Nephron progenitor cell (in vitro differentiated cells): ENCODE results near the gene NFAM1.

Experiments used
- DNase-seq: peaks from one replicate; pipeline ENCODE4 v3.0.0; 2021
- H3K27ac Mint-ChIP-seq: 2 replicates; pipeline ENCODE4 v1.8.0; 2021; ENCODE audit warnings: mild to moderate bottlenecking, moderate library complexity, mixed read lengths
- H3K27me3 Mint-ChIP-seq: 2 replicates; pipeline ENCODE4 v1.8.0; 2021; ENCODE audit warnings: mild to moderate bottlenecking, low read depth, mixed read lengths; ENCODE audit not compliant: poor library complexity
- H3K36me3 Mint-ChIP-seq: 2 replicates; pipeline ENCODE4 v1.8.0; 2021; ENCODE audit warnings: low read depth, mixed read lengths
- H3K4me1 Mint-ChIP-seq: 2 replicates; pipeline ENCODE4 v1.8.0; 2021; ENCODE audit warnings: mixed read lengths
- H3K4me3 Mint-ChIP-seq: 2 replicates; pipeline ENCODE4 v1.8.0; 2021; ENCODE audit warnings: mild to moderate bottlenecking, moderate library complexity, mixed read lengths
- H3K9me3 Mint-ChIP-seq: 2 replicates; pipeline ENCODE4 v1.8.0; 2021; ENCODE audit warnings: mild to moderate bottlenecking, moderate library complexity, mixed read lengths
- TF ChIP-seq, protein P1 (sequence below): fragments of 200-600 bp; sonication (generic); IDR thresholded peaks from 2 replicates; pipeline ENCODE4 v1.5.0; 2021; ENCODE audit warnings: antibody characterized with exemption

NFAM1 gene

DNA sequence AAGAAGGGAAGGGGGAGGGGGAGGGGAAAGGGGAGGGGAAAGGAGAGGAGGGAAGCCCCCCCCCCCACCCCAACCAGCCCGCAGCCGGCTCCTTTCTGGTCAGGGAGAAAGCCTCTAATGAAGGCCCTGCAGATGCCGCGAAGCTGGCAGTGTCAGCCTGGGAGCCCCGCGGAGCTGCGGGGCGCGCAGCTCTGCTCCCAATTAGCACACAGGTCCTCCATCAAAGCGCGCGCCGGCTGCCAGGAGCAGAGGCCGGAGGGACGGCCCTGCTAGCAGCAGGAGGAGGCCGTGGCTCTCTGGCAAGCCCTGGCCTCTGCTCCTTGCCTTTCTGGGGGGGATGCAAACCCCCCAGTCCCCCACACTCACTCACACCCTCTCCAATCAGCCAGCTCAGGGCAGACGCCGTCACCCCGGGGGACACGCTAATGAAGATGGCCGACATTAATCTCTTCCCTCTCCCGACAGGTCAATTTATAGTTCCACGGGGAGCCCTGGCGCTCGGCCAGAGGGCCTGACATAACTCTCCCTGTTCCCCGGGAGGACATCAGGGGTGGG, 91.3 kb downstream of the NFAM1 start:
- H3K4me3 Mint-ChIP-seq, result peak overlapping the region; percentile 75

DNA sequence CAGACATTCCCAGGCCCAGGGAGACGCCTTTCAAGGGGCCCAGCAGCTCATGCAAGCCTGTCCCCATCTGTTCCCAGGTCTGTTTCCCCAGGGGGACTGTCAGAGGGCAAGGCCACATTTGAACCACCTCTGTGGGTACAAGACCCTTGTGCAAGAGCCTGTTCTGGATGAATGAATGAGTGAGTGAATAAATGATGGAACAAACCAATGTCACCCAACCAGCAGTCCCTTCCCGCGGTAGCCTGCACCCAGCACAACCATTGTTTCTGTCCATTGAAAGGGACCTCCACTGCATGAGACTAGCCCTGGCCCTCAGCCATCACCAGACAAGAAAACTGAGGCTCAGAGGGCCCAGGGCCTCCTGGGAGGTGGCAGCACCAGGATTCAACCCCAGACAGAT, 92.1 kb downstream of the NFAM1 start:
- peak overlapping the region; percentile 15 for H3K4me3 Mint-ChIP-seq
- no peaks in the 10 kb centered on the region for H3K9me3 Mint-ChIP-seq
- H3K27ac Mint-ChIP-seq, result no peak overlapping the region
- TF ChIP-seq, protein P1, sequence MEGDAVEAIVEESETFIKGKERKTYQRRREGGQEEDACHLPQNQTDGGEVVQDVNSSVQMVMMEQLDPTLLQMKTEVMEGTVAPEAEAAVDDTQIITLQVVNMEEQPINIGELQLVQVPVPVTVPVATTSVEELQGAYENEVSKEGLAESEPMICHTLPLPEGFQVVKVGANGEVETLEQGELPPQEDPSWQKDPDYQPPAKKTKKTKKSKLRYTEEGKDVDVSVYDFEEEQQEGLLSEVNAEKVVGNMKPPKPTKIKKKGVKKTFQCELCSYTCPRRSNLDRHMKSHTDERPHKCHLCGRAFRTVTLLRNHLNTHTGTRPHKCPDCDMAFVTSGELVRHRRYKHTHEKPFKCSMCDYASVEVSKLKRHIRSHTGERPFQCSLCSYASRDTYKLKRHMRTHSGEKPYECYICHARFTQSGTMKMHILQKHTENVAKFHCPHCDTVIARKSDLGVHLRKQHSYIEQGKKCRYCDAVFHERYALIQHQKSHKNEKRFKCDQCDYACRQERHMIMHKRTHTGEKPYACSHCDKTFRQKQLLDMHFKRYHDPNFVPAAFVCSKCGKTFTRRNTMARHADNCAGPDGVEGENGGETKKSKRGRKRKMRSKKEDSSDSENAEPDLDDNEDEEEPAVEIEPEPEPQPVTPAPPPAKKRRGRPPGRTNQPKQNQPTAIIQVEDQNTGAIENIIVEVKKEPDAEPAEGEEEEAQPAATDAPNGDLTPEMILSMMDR, result no peak
- peaks cover 44% of the 10 kb centered on the region for H3K4me1 Mint-ChIP-seq
- peaks cover 50% of the 10 kb centered on the region for H3K27me3 Mint-ChIP-seq
- no peak for DNase-seq
- H3K36me3 Mint-ChIP-seq, result no peaks in the 10 kb centered on the region

More for the DNA sequence above, 91.3 kb downstream of the NFAM1 start:
- H3K27me3 Mint-ChIP-seq, result peaks cover 53% of the 10 kb centered on the region
- H3K27ac Mint-ChIP-seq, result no peak overlapping the region
- no peaks in the 10 kb centered on the region for H3K9me3 Mint-ChIP-seq
- H3K4me1 Mint-ChIP-seq, result peaks cover 40% of the 10 kb centered on the region
- no peaks in the 10 kb centered on the region for H3K36me3 Mint-ChIP-seq
- TF ChIP-seq, protein P1, result no peak
- DNase-seq, result peak; percentile 70

DNA sequence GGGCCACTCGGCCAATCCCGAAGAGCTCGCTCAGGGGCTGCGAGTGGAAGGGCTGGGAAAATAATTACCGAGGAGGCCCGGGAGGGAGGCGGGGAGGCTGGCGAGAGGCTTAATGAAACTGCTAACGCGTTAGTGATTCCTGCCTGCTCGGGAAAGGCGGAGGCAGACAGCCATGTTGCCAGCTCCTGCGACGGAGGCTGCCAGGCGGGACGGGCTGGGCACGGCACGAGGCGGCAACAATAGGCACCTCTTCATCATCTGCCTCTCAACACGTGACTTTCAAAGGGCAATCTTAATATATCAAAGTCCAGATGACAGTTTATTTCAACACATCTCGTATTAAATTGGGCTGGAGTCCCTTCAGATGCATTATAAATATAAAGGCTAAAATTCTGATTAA, 93.7 kb downstream of the NFAM1 start:
- peaks cover 48% of the 10 kb centered on the region for H3K4me1 Mint-ChIP-seq
- H3K27ac Mint-ChIP-seq, result no peak overlapping the region
- peaks cover 51% of the 10 kb centered on the region for H3K27me3 Mint-ChIP-seq
- no peaks in the 10 kb centered on the region for H3K9me3 Mint-ChIP-seq
- DNase-seq, result no peak
- H3K36me3 Mint-ChIP-seq, result no peaks in the 10 kb centered on the region
- TF ChIP-seq, protein P1, result no peak
- H3K4me3 Mint-ChIP-seq, result no peak overlapping the region

DNA sequence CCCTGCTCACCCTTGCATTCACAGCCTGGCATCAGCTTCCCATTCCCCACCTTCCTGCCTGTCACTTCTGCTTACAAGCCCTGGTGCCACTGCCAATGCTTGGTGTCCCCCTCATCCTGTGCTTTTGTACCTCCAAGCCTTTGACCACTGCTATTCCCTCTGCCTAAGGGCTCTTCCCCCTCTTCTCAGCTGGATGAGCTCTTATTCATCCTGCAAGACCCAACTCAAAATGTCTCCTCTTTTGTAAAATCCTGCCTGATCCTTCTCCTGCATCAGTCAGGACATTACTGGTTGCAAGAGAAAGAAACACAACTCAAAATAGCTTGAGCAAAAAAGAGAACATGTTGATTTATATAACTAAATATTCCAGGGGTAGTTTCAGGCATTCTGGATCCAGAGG, 94.8 kb downstream of the NFAM1 start:
- no peak overlapping the region for H3K27ac Mint-ChIP-seq
- TF ChIP-seq, protein P1, result no peak
- no peaks in the 10 kb centered on the region for H3K36me3 Mint-ChIP-seq
- peaks cover 48% of the 10 kb centered on the region for H3K4me1 Mint-ChIP-seq
- peaks cover 50% of the 10 kb centered on the region for H3K27me3 Mint-ChIP-seq
- no peak for DNase-seq
- no peaks in the 10 kb centered on the region for H3K9me3 Mint-ChIP-seq
- no peak overlapping the region for H3K4me3 Mint-ChIP-seq

DNA sequence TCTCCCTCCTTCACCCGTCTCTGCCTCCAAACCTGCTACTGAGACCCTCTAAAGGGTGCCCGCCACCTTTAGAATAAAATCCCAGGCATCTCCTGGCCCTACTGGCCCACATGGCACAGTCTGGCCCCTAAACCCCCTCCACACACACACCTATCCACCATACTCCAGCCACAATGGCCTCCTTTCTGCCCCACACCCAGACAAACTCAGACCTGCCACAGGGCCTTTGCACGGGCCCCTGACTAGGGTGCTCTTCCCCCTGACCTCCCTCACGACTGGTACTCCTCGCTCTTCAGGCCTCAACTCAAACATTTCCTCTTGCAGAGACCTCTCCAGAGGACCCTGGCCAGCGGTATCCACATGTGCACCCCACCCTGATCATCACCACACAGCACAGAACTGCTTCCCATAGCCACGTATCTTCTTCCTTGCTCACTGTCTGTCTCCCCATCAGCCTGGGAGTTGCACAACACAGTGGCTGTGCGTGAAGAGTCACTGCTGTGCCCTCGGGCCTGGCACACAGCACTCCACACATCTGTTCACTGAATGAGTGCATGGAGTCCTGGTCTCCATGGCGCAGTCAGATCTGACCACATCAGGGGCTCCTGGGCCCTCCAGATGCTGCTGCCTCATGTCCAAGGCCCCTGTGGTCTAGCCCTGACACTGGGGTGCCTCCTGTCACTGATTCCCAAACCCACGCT, 95.5 kb downstream of the NFAM1 start:
- no peak overlapping the region for H3K4me3 Mint-ChIP-seq
- no peak overlapping the region for H3K27ac Mint-ChIP-seq
- H3K9me3 Mint-ChIP-seq, result no peaks in the 10 kb centered on the region
- H3K4me1 Mint-ChIP-seq, result peaks cover 42% of the 10 kb centered on the region
- no peaks in the 10 kb centered on the region for H3K36me3 Mint-ChIP-seq
- peaks cover 46% of the 10 kb centered on the region for H3K27me3 Mint-ChIP-seq
- TF ChIP-seq, protein P1, result no peak
- no peak for DNase-seq
